RWPE2 (cell line): ENCODE results near the gene PDE4D.

Experiments used
- ATAC-seq: fragments of 200-7000 bp; cut with Tn5 transposase; 3 replicates; pipeline ENCODE4 v1.9.1; 2021; ENCODE audit warnings: low read depth
- DNase-seq: peaks from one replicate; pipeline ENCODE4 v3.0.0-alpha.2; 2020; ENCODE audit warnings: low spot score
- H3K27ac ChIP-seq: fragments of 450-650 bp; 2 replicates; pipeline ENCODE4 v1.5.1; 2017; ENCODE audit warnings: mild to moderate bottlenecking; ENCODE audit not compliant: poor library complexity, severe bottlenecking
- H3K27me3 ChIP-seq: fragments of 250-450 bp; sonication (Bioruptor Pico); 2 replicates; pipeline ENCODE4 v1.5.1; 2021; ENCODE audit warnings: mild to moderate bottlenecking, moderate library complexity; ENCODE audit not compliant: insufficient read depth, poor library complexity, severe bottlenecking
- H3K36me3 ChIP-seq: fragments of 250-450 bp; sonication (Bioruptor Pico); 2 replicates; pipeline ENCODE4 v1.5.1; 2020; ENCODE audit warnings: low read depth, mild to moderate bottlenecking, moderate library complexity
- H3K4me1 ChIP-seq: fragments of 250-450 bp; sonication (Bioruptor Pico); 2 replicates; pipeline ENCODE4 v1.5.1; 2021; ENCODE audit warnings: mild to moderate bottlenecking, moderate library complexity; ENCODE audit not compliant: insufficient read depth, poor library complexity, severe bottlenecking
- H3K4me3 ChIP-seq: fragments of 250-450 bp; sonication (Bioruptor Pico); 2 replicates; pipeline ENCODE4 v1.5.1; 2021; ENCODE audit warnings: mild to moderate bottlenecking, moderate library complexity; ENCODE audit not compliant: severe bottlenecking
- H3K9me3 ChIP-seq: fragments of 250-450 bp; sonication (Bioruptor Pico); 2 replicates; pipeline ENCODE4 v1.5.1; 2021; ENCODE audit warnings: mild to moderate bottlenecking, moderate library complexity; ENCODE audit not compliant: severe bottlenecking
- TF ChIP-seq, protein P1 (sequence below): fragments of 450-650 bp; IDR thresholded peaks from one replicate; pipeline ENCODE4 v1.5.1; 2017; ENCODE audit warnings: mild to moderate bottlenecking, moderate library complexity; ENCODE audit not compliant: poor library complexity, severe bottlenecking

PDE4D gene

DNA sequence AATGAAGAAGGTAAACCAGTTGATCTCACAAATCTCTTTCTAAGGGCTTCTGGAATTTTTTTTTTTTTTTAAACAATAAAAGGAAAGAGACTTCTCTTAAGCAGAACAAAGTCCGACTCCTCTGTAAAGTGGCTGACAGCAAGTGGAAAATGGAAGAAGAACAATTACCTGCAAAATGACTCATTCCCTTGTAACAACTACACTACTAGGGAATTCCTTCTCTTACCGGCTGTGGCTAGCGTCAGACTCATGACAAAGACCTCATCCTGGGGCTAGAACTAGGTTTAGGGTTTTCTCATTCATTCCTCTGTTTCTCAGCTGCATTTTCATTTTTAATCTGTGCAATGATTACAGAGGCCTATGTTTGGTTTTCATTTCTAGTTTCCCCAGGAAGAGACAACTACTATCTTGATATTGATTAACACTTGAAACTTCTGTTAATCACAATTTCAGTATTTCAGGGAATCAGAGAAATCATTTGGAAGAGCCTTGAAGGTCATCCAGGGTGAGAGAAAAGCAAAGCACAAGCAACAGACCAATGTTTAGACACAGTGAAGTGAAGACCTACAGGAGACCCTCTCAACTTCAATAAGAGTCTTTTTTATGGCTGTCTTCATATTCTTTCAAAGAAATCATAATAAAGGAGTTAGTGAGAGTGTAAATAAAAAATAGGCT, 872.8 kb downstream of the PDE4D start:
- H3K9me3 ChIP-seq = peaks cover 2% of the 10 kb centered on the region
- TF ChIP-seq, protein P1, sequence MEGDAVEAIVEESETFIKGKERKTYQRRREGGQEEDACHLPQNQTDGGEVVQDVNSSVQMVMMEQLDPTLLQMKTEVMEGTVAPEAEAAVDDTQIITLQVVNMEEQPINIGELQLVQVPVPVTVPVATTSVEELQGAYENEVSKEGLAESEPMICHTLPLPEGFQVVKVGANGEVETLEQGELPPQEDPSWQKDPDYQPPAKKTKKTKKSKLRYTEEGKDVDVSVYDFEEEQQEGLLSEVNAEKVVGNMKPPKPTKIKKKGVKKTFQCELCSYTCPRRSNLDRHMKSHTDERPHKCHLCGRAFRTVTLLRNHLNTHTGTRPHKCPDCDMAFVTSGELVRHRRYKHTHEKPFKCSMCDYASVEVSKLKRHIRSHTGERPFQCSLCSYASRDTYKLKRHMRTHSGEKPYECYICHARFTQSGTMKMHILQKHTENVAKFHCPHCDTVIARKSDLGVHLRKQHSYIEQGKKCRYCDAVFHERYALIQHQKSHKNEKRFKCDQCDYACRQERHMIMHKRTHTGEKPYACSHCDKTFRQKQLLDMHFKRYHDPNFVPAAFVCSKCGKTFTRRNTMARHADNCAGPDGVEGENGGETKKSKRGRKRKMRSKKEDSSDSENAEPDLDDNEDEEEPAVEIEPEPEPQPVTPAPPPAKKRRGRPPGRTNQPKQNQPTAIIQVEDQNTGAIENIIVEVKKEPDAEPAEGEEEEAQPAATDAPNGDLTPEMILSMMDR = no peak
- no peaks in the 10 kb centered on the region for H3K36me3 ChIP-seq
- H3K27ac ChIP-seq = no peak overlapping the region
- DNase-seq (no peak), ATAC-seq (peak; percentile 96)
- H3K4me1 ChIP-seq = peaks cover 7% of the 10 kb centered on the region
- H3K27me3 ChIP-seq = no peaks in the 10 kb centered on the region
- H3K4me3 ChIP-seq = no peak overlapping the region

DNA sequence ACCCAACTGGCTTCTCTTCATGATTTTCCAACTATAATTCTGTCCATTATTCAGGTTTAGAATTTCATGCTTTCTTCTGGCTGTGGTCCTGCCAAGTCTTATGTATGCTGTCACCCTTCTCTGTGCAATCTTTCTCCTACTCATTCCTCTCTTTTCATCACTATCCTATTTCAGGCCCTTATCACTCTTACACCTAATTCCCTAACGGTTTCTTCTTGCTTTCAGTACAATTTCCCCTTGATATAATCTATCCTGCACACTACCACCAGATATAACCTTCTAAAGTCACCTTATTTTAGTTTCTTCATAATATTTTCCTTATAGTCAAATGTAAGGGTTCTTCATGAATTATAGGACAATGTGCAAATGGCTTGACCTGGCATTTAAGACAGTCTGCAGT, 874.4 kb downstream of the PDE4D start:
- no peak overlapping the region for H3K27ac ChIP-seq
- peaks cover 7% of the 10 kb centered on the region for H3K4me1 ChIP-seq
- TF ChIP-seq, protein P1 = no peak
- H3K36me3 ChIP-seq = no peaks in the 10 kb centered on the region
- H3K27me3 ChIP-seq = no peaks in the 10 kb centered on the region
- peaks cover 2% of the 10 kb centered on the region for H3K9me3 ChIP-seq
- no peak for DNase-seq
- no peak for ATAC-seq
- no peak overlapping the region for H3K4me3 ChIP-seq

DNA sequence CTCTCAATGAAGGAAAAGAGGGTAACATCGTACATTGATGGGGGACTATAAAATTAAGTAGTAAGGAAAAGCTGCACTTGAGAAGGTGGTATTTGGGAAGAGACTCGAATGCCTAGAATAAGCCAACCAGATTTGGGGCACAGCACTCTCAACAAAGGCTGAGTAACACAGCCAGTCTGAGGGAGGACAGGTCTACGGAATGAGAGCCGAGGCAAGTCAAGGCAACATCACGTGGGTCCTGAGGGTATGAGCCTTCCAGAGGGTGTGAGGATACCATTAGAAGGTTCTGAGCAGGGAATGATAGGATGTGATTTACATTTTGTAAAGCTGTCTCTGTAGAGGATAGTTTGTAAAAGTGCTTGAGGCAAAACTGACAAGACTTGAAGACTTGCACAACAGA, 876.6 kb downstream of the PDE4D start:
- H3K9me3 ChIP-seq = peaks cover 2% of the 10 kb centered on the region
- no peaks in the 10 kb centered on the region for H3K36me3 ChIP-seq
- no peak for ATAC-seq
- no peak overlapping the region for H3K4me3 ChIP-seq
- H3K27ac ChIP-seq = no peak overlapping the region
- DNase-seq = no peak
- TF ChIP-seq, protein P1 = no peak
- peaks cover 7% of the 10 kb centered on the region for H3K4me1 ChIP-seq
- H3K27me3 ChIP-seq = no peaks in the 10 kb centered on the region

DNA sequence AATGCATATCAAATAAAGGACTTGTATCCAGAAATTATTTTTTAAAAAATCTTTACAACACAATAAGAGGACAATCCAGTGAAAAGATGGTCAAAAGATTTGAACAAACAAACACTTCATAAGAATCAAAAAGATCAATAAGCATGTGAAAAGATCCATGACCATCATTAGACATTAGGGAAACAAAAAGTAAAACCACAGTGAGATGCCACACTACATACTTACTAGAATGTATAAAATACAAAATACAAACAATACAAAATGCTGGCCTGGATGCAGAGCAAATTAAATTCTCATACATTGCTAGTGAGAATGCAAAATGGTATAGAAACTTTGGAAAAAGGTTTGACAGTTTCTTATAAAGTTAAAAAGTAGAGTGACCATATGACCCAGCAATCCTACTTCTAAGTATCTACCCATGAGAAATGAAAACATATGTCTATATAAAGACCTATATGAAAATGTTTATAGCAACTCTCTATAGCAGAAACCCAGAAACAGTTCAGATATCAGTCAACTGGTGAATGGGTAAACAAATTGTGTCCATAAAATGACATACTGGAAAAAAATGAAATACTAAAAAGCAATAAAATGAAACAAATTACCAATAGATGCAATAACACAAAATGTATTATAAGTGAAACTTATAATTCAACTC, 884.6 kb downstream of the PDE4D start:
- Histone ChIP-seq H3K36me3 (no peaks in the 10 kb centered on the region), H3K4me1 (no peaks in the 10 kb centered on the region), H3K27ac (no peak overlapping the region), H3K27me3 (no peaks in the 10 kb centered on the region), H3K4me3 (no peak overlapping the region), H3K9me3 (no peaks in the 10 kb centered on the region)
- ATAC-seq = no peak
- DNase-seq = no peak
- TF ChIP-seq, protein P1 = no peak
